GM21390 (cell line): ENCODE measurements around the gene MYH7.
"Not testable (repeated sequence)": the region's sequence is repeated elsewhere in the genome, so short reads cannot be mapped to it uniquely, and the experiment has no call there.

Experiments
- ATAC-seq: cut with Tn5 transposase; IDR thresholded peaks from one replicate; pipeline ENCODE4 v1.9.1; 2021; ENCODE audit not compliant: unreplicated experiment

The MYH7 gene

GRCh38 chr14:23387916-23388882 is 47.3 kb downstream of the MYH7 start:
- no peak for ATAC-seq

GRCh38 chr14:23386999-23387398 is 48.5 kb downstream of the MYH7 start:
- ATAC-seq, result no peak

- ATAC-seq, result not testable (repeated sequence)
Measured at GRCh38 chr14:23386266-23386657, 49.2 kb downstream of the MYH7 start.

- ATAC-seq, result no peak
Measured at GRCh38 chr14:23385642-23386265, 49.7 kb downstream of the MYH7 start.

- no peak for ATAC-seq
Measured at GRCh38 chr14:23385244-23385641, 50.2 kb downstream of the MYH7 start.

GRCh38 chr14:23384364-23385080 is 50.9 kb downstream of the MYH7 start:
- ATAC-seq, result no peak

GRCh38 chr14:23382731-23383440 is 52.6 kb downstream of the MYH7 start:
- ATAC-seq, result no peak

- no peak for ATAC-seq
Measured at GRCh38 chr14:23382276-23382675, 53.2 kb downstream of the MYH7 start.

- no peak for ATAC-seq
Measured at GRCh38 chr14:23381871-23382270, 53.6 kb downstream of the MYH7 start.

- ATAC-seq, result no peak
Measured at GRCh38 chr14:23380976-23381375, 54.5 kb downstream of the MYH7 start.

GRCh38 chr14:23380197-23380914 is 55.1 kb downstream of the MYH7 start:
- no peak for ATAC-seq

- ATAC-seq, result no peak
Measured at GRCh38 chr14:23379366-23380196, 55.9 kb downstream of the MYH7 start.

GRCh38 chr14:23378612-23379220 is 56.7 kb downstream of the MYH7 start:
- no peak for ATAC-seq

GRCh38 chr14:23377573-23378563 is 57.6 kb downstream of the MYH7 start:
- ATAC-seq, result no peak

- no peak for ATAC-seq
Measured at GRCh38 chr14:23377198-23377550, 58.3 kb downstream of the MYH7 start.

GRCh38 chr14:23376482-23377197 is 58.8 kb downstream of the MYH7 start, which contains the start of gene CMTM5:
TSS of gene CMTM5 (plus strand) at chr14:23377046. CDS start at chr14:23377252, 206 bp downstream.
- ATAC-seq, result no peak
